Lung (tissue), 12 donors: Measurements from ENCODE around the gene EEF1AKMT4. TPM values are rescaled to one million over a fixed set of nuclear protein-coding genes. Genes with fewer than 3 reads are reported as not detected.

Source experiments
- ATAC-seq: fragments of 200-7000 bp; cut with Tn5 transposase; one replicate; pipeline ENCODE4 v1.9.1; 2020; ENCODE audit warnings: moderate number of reproducible peaks; ENCODE audit not compliant: insufficient read depth, low FRiP score
- DNase-seq, 3 donors: peaks; one replicate each; pipeline ENCODE4 v3.0.0-alpha.2; 2013 to 2017
- H3K27ac ChIP-seq, 2 donors: one replicate each; pipeline ENCODE4 v1.5.1; 2013; ENCODE audit warnings: mild to moderate bottlenecking in 2 of 2, moderate library complexity in 2 of 2, control low read depth in 1 of 2, inconsistent platforms in 1 of 2, low read depth in 1 of 2, low read length in 1 of 2
- H3K27me3 ChIP-seq, 3 donors: one replicate each; pipeline ENCODE4 v1.5.1; 2013; ENCODE audit warnings: low read length in 2 of 3; ENCODE audit not compliant: control insufficient read depth in 3 of 3, insufficient read depth in 3 of 3
- H3K36me3 ChIP-seq, 4 donors: one replicate each; pipeline ENCODE4 v1.5.1; 2013; ENCODE audit warnings: low read length in 4 of 4, mild to moderate bottlenecking in 1 of 4, moderate library complexity in 1 of 4; ENCODE audit not compliant: control insufficient read depth in 4 of 4, insufficient read depth in 4 of 4
- H3K4me1 ChIP-seq, 5 donors: one replicate each; pipeline ENCODE4 v1.5.1; 2013; ENCODE audit warnings: low read length in 5 of 5, mild to moderate bottlenecking in 2 of 5, moderate library complexity in 1 of 5; ENCODE audit not compliant: control insufficient read depth in 5 of 5, insufficient read depth in 5 of 5
- H3K4me3 ChIP-seq: one replicate; pipeline ENCODE4 v1.5.1; 2013; ENCODE audit warnings: mild to moderate bottlenecking, control low read depth, moderate library complexity
- H3K9ac ChIP-seq, 2 donors: one replicate each; pipeline ENCODE4 v1.5.1; 2013; ENCODE audit warnings: low read length in 2 of 2, control low read depth in 1 of 2; ENCODE audit not compliant: insufficient read depth in 1 of 2
- H3K9me3 ChIP-seq, 4 donors: one replicate each; pipeline ENCODE4 v1.5.1; 2013; ENCODE audit warnings: low read length in 3 of 4, mild to moderate bottlenecking in 1 of 4, moderate library complexity in 1 of 4; ENCODE audit not compliant: control insufficient read depth in 4 of 4, insufficient read depth in 3 of 4
- WGBS, 2 donors: extraction: QIAGEN DNeasy Blood & Tissue Kit; methylation state at CpG; one replicate each; pipeline ENCODE4 v1.1.7; 2013; 5-methylcytosine and 5-hydroxymethylcytosine counted together
- polyA plus RNA-seq, 2 donors: library from polyadenylated mRNA; stranded (reverse); fragments of 200-250 nt; gene quantifications; one replicate each; pipeline ENCODE4 v1.2.1, GENCODE V29; 2013
- total RNA-seq, 2 donors: library from RNA; depleted of rRNA in 1 of 2; stranded (reverse); fragments of >200 nt in 1 of 2; gene quantifications; one replicate each; pipeline ENCODE4 v1.2.1, GENCODE V29; 2014 to 2021
- TF ChIP-seq, protein P1 (sequence below): IDR thresholded peaks from 2 replicates; pipeline ENCODE4 v1.5.1; 2012; ENCODE audit warnings: mild to moderate bottlenecking; ENCODE audit errors: control extremely low read depth, extremely low read depth
- donor health status: control.
- donor health status: control.
- donor health status: Bipolar disorder and iron deficiency.
- donor health status: healthy.
- donor health status: DM: yes; HTN: yes; CAD: no.

EEF1AKMT4 gene
- total and polyA plus RNA-seq, 4 donors = 2.3 to 12.2 (median 4.9) TPM

DNA sequence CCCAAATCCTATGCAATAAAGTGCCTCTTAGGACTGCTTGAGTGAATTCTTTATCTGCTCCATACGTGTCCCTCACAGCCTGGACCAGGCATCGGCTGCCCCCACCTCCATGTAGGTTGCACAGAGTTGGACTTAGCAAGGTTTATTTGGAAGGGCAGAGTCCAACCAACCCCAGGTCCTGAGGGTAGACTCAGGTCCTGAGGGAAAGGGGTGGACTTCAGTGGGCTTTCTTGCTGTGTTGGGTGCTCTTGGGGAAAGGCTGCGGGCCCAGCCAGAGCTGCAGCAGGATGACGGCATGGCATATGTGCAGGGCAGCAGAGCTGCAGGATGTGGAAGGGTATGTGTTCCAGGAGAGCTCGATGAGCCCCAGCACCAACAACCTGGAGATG lies 7.2 kb upstream of the EEF1AKMT4 start:
- Histone ChIP-seq H3K27ac (no peak overlapping the region), H3K9ac (no peak overlapping the region), H3K27me3 (no peaks in the 10 kb centered on the region), H3K9me3 (no peaks in the 10 kb centered on the region), H3K4me1 (peaks cover 0 to 7% (median 0%) of the 10 kb centered on the region in 5 donors), H3K4me3 (no peak overlapping the region), H3K36me3 (peaks cover 6 to 24% (median 10%) of the 10 kb centered on the region in 4 donors)
- ATAC-seq (no peak), DNase-seq (no peak)
- TF ChIP-seq, protein P1, sequence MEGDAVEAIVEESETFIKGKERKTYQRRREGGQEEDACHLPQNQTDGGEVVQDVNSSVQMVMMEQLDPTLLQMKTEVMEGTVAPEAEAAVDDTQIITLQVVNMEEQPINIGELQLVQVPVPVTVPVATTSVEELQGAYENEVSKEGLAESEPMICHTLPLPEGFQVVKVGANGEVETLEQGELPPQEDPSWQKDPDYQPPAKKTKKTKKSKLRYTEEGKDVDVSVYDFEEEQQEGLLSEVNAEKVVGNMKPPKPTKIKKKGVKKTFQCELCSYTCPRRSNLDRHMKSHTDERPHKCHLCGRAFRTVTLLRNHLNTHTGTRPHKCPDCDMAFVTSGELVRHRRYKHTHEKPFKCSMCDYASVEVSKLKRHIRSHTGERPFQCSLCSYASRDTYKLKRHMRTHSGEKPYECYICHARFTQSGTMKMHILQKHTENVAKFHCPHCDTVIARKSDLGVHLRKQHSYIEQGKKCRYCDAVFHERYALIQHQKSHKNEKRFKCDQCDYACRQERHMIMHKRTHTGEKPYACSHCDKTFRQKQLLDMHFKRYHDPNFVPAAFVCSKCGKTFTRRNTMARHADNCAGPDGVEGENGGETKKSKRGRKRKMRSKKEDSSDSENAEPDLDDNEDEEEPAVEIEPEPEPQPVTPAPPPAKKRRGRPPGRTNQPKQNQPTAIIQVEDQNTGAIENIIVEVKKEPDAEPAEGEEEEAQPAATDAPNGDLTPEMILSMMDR = no peak
- WGBS, 2 donors = 89 to 91% methylated on average over 5 of the region's 5 CpGs

- Histone ChIP-seq H3K27ac (peak within 1 kb of the TSS; percentile 87 to 91), H3K36me3 (peaks cover 0 to 15% (median 9%) of the 10 kb centered on the region in 4 donors), H3K9ac (peak within 1 kb of the TSS; percentile 39 to 75), H3K4me3 (peak within 1 kb of the TSS; percentile 100), H3K4me1 (peaks cover 0 to 13% (median 3%) of the 10 kb centered on the region in 5 donors), H3K27me3 (no peaks in the 10 kb centered on the region), H3K9me3 (no peaks in the 10 kb centered on the region)
- peak; percentile 87 to 93 (median 88) for DNase-seq
- TF ChIP-seq, protein P1 = no peak
- ATAC-seq = peak; percentile 85
- 0 to 1% methylated on average over 41 to 49 of the region's 49 CpGs for WGBS, 2 donors
Measured at GRCh38 chr3:184248454-184249411, 739 bp upstream of the EEF1AKMT4 start, which contains the start of gene ALG3. TSS of gene ALG3 (minus strand) at chr3:184248962. CDS start at chr3:184248940, 22 bp downstream.

DNA sequence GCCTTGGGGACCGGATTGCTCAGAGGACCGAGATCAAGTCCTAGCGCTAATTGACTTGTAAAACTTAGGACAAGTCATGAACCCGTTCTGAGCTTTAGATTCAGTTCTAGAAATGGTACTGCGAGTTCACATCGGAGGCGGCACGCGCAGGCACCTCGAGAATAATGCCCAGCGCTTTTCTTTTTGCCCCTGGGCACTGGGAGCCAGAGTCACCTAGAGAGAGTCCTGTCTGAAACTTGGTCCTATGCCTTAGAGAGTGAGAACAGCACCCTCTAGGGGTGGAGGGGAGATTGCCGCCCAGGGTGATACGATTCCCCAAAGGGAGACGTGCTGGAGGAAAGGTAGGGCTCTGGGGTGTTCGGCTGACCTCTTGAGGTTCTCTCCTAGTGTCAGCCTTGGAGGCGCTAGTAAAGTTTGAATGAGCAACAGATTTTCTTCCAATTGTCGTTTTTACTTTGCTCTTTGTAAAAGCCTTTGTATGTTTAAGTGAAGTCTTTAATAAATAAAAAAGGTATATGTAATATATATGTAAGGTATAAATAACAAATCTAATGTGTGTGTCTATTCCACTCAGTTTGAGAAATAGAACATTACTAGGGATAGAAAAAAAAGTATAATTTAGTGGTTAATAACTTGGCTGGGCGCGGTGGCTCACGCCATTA lies 826 bp downstream of the EEF1AKMT4 start:
- Histone ChIP-seq H3K9me3 (no peaks in the 10 kb centered on the region), H3K27ac (peak overlapping the region in 1 of 2 donors; percentile 71), H3K9ac (peak overlapping the region in 1 of 2 donors; percentile 39), H3K36me3 (peaks cover 0 to 6% (median under 1%) of the 10 kb centered on the region in 4 donors), H3K4me1 (peaks cover 0 to 13% (median 3%) of the 10 kb centered on the region in 5 donors), H3K27me3 (no peaks in the 10 kb centered on the region), H3K4me3 (peak overlapping the region; percentile 80)
- TF ChIP-seq, protein P1 = peak; percentile 78
- 13 to 15% methylated on average over 20 of the region's 20 CpGs for WGBS, 2 donors
- peak; percentile 78 to 81 (median 81) for DNase-seq
- peak; percentile 83 for ATAC-seq
